Naive B cell (primary cell): ENCODE results near the gene RBMS3. TPM values are rescaled to one million over a fixed set of nuclear protein-coding genes. Genes with fewer than 3 reads are reported as not detected.

ENCODE experiments used
- ATAC-seq, 2 donors: fragments of 150-1000 bp; cut with Tn5 transposase; 2 replicates each; pipeline ENCODE4 v1.10.0; 2021; ENCODE audit warnings: low read depth in 2 of 2, mild to moderate bottlenecking in 2 of 2, moderate library complexity in 2 of 2
- DNase-seq: peaks from one replicate; pipeline ENCODE4 v3.0.0; 2022
- H3K27ac Mint-ChIP-seq, 6 donors: one replicate each; pipeline ENCODE4 v1.8.0; 2020 to 2022; ENCODE audit warnings: mild to moderate bottlenecking in 6 of 6, mixed read lengths in 6 of 6, moderate library complexity in 5 of 6, inconsistent platforms in 2 of 6
- H3K27me3 Mint-ChIP-seq, 3 donors: one replicate each; pipeline ENCODE4 v1.8.0; 2021 to 2022; ENCODE audit warnings: mixed read lengths in 3 of 3, mild to moderate bottlenecking in 1 of 3
- H3K36me3 Mint-ChIP-seq, 2 donors: one replicate each; pipeline ENCODE4 v1.8.0; 2020 to 2022; ENCODE audit warnings: mixed read lengths in 2 of 2, inconsistent platforms in 1 of 2, mild to moderate bottlenecking in 1 of 2
- H3K4me1 Mint-ChIP-seq, 3 donors: one replicate each; pipeline ENCODE4 v1.8.0; 2020 to 2022; ENCODE audit warnings: mixed read lengths in 3 of 3, inconsistent platforms in 1 of 3, mild to moderate bottlenecking in 1 of 3, moderate library complexity in 1 of 3
- H3K4me3 Mint-ChIP-seq, 8 donors: one replicate each; pipeline ENCODE4 v1.8.0; 2020 to 2022; ENCODE audit warnings: mild to moderate bottlenecking in 8 of 8, mixed read lengths in 8 of 8, moderate library complexity in 8 of 8, inconsistent platforms in 2 of 8
- H3K9me3 Mint-ChIP-seq, 7 donors: one replicate each; pipeline ENCODE4 v1.8.0; 2020 to 2022; ENCODE audit warnings: mixed read lengths in 7 of 7, mild to moderate bottlenecking in 5 of 7, inconsistent platforms in 2 of 7, moderate library complexity in 1 of 7
- polyA plus RNA-seq, 6 donors: library from polyadenylated mRNA; unstranded; fragments of 300-500 nt; fragmentation: Illumina TruSeq; gene quantifications; one replicate each; pipeline ENCODE4 v1.2.3, GENCODE V29; 2021; ENCODE audit warnings: low read depth in 6 of 6

RBMS3 gene
- polyA plus RNA-seq, 6 donors from 2014 or later: 0.12 to 1.3 (median 0.45) TPM; not detected in 3

DNA sequence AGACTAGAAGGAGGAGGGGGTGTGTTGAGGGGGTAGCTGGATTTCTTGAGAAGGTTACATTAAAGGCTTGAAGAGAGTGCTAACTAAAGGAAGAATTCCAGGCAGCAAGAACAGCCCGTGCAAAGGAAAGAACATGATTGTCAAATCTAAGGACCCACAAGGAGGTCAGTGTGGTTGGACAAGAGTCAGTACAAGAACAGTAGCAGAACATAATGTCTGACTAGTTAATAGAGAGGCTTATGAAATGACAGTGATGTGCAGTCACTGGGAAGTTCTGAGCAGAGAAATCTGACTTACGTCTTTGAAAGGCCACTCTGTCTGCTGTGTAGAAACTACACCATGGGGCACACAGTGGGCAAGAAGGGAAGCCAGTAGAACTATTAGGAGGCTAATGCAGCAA lies 19.8 kb upstream of the RBMS3 start:
- DNase-seq (no peak), ATAC-seq (no peak)
- Mint-ChIP-seq H3K9me3 (no peaks in the 10 kb centered on the region), H3K4me1 (no peaks in the 10 kb centered on the region), H3K36me3 (no peaks in the 10 kb centered on the region), H3K4me3 (no peak overlapping the region), H3K27me3 (peaks cover 0 to 5% (median 5%) of the 10 kb centered on the region in 3 donors), H3K27ac (no peak overlapping the region)

DNA sequence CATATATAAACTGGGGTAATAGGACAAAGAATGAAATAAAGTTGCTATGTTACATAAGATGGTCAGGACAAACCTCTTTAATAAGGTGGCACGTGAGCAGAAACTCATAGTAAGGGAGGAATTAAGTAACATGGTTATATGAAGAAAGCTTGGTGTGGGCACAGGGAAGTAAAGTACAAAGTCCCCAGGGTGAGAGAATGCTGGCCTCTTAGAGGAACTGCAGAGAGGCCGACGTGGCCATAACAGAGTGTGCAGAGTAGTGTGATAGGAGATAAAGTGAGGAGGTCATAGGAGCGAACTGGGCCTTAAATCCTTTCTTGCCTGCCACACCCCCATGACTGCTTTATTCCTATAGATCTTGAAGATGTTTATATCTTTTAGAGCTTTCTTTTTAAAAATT lies 17.4 kb upstream of the RBMS3 start:
- peaks cover 0 to 5% (median 5%) of the 10 kb centered on the region in 3 donors for H3K27me3 Mint-ChIP-seq
- no peaks in the 10 kb centered on the region for H3K36me3 Mint-ChIP-seq
- no peaks in the 10 kb centered on the region for H3K4me1 Mint-ChIP-seq
- no peak for ATAC-seq
- H3K9me3 Mint-ChIP-seq: no peaks in the 10 kb centered on the region
- no peak for DNase-seq
- no peak overlapping the region for H3K4me3 Mint-ChIP-seq
- no peak overlapping the region for H3K27ac Mint-ChIP-seq

DNA sequence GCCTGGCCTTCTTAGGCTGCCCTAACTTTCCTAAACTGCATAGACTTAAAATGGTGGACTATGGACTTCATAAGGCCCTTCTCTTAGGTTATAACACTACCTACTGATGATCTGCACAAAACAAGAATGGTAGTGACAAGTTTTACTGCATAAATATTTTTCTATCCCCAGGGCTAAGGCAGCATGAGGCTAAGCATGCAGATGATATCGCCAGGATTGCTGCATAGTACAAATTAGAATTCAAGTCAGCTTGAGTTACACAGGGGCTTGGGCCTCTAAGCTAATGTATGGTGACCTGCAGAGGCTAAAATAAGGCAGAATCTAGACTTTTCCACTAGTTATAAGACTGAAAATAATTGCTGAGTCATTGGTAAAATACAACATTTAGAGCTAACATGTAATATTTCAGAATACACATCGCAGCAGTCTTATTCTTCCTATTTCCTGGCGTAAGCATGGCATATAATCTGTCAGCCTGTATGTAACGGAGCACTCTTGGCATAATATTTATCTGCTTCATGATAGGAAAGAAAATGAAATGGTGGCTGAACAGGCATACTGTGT lies 15.3 kb upstream of the RBMS3 start:
- Mint-ChIP-seq H3K4me3 (no peak overlapping the region), H3K4me1 (no peaks in the 10 kb centered on the region), H3K27ac (no peak overlapping the region), H3K36me3 (no peaks in the 10 kb centered on the region), H3K9me3 (no peaks in the 10 kb centered on the region), H3K27me3 (peaks cover 0 to 5% (median 5%) of the 10 kb centered on the region in 3 donors)
- ATAC-seq: no peak
- no peak for DNase-seq

DNA sequence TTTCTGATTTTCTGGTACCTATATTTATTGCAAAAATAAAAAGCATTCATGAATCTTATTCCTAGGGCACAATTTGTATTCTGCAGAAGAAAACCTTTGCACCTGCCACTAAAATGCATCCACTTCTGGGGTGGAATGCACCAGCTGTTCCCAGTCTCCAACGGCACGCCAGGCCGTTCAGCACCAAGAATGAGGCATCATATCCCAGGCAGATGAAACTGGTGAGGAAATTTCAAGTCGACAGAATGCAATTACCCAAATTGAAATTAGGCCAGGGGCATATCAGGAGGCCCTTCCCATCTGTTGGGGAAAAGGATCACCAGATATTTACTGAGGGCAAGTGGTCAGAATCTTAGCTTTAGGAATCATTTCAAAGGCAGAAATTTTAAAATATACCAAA lies 13.6 kb upstream of the RBMS3 start:
- Mint-ChIP-seq H3K27me3 (no peaks in the 10 kb centered on the region), H3K27ac (no peak overlapping the region), H3K36me3 (no peaks in the 10 kb centered on the region), H3K4me1 (no peaks in the 10 kb centered on the region), H3K9me3 (no peaks in the 10 kb centered on the region), H3K4me3 (no peak overlapping the region)
- DNase-seq (no peak), ATAC-seq (no peak)

DNA sequence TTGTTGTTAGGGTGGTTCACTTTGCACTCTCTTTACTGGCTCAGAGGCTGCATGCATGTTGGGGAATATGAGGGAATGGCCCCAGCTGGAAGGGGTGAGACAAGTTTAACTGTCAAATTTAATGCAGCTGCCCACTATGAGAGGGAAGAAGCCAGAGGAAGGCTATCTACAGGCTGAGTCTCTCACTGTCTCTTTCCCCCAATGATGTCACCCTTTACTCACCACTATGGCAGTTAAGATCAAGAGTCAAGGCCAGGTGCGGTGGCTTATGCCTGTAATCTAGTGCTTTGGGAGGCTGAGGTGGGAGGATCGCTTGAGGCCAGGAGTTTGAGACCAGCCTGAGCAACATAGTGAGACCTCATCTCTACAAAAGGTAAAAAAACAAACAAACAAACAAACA lies 12.2 kb upstream of the RBMS3 start:
- H3K27me3 Mint-ChIP-seq: no peaks in the 10 kb centered on the region
- ATAC-seq (no peak), DNase-seq (no peak)
- H3K27ac Mint-ChIP-seq: no peak overlapping the region
- no peaks in the 10 kb centered on the region for H3K4me1 Mint-ChIP-seq
- no peaks in the 10 kb centered on the region for H3K9me3 Mint-ChIP-seq
- no peak overlapping the region for H3K4me3 Mint-ChIP-seq
- H3K36me3 Mint-ChIP-seq: no peaks in the 10 kb centered on the region

DNA sequence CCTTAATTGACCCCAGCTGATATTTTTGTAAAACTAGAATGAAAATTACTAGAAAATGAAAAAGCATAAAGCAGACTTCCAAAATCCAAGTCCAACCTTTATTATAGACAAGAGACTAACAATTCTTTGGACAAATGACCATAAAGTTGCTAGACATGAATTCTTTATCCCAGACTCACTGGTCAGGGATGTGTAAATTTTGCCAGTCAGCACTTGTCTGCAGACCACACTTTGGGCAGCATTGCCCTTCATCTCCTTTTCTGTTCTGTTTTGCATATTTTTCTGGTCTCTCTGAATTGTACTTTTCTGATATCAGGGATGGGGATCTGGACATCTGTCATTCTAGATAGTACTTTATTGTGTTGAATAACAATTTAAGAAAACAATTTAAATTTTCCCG lies 10.1 kb upstream of the RBMS3 start:
- no peaks in the 10 kb centered on the region for H3K4me1 Mint-ChIP-seq
- H3K27ac Mint-ChIP-seq: no peak overlapping the region
- H3K4me3 Mint-ChIP-seq: no peak overlapping the region

DNA sequence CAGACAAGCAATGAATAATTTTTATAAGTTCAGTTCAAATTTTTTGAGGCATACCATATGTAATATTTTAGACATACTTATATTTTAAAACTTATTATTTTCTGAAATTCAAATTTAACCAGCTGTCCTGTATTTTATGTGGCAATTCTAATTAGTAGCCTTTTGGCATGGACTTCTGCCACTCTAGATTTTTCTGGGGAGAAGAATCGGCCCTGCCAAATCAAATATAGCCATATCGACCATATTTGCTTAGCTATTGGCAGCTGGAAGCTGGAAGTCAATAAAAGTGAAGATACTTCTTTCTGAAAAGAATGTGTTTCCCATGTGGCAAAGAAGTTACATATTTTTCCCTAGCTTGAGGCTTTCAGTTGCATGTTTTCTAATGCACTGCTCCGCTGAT lies 9.4 kb upstream of the RBMS3 start:
- Mint-ChIP-seq H3K4me3 (no peak overlapping the region), H3K9me3 (no peaks in the 10 kb centered on the region), H3K27me3 (no peaks in the 10 kb centered on the region), H3K4me1 (no peaks in the 10 kb centered on the region), H3K36me3 (no peaks in the 10 kb centered on the region), H3K27ac (no peak overlapping the region)
- ATAC-seq (no peak), DNase-seq (no peak)

More for the DNA sequence above, 10.1 kb upstream of the RBMS3 start:
- Mint-ChIP-seq H3K36me3 (no peaks in the 10 kb centered on the region), H3K9me3 (no peaks in the 10 kb centered on the region), H3K27me3 (no peaks in the 10 kb centered on the region)
- ATAC-seq (no peak), DNase-seq (no peak)

DNA sequence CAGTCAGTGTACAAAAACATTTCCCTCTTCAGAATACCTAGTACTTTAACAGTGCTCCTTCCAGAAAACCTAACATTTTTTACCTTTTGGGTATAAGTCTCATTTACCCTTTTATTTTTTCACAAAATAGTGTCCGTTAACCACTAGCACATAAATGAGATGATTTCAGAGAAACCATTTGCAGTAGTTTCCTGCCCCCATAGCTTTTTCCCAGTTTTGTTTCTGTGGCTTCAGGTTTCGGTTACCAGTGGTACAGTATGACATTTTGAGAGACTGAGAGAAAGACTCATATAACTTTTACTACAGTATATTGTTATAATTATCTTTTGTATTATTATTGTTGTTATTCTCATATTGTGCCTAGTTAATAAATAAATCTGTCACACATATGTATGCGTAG lies 6.2 kb upstream of the RBMS3 start:
- no peaks in the 10 kb centered on the region for H3K36me3 Mint-ChIP-seq
- no peak overlapping the region for H3K27ac Mint-ChIP-seq
- no peak overlapping the region for H3K4me3 Mint-ChIP-seq
- peaks cover 0 to 1% (median 0%) of the 10 kb centered on the region in 3 donors for H3K4me1 Mint-ChIP-seq
- H3K9me3 Mint-ChIP-seq: no peaks in the 10 kb centered on the region
- ATAC-seq (no peak), DNase-seq (no peak)
- no peaks in the 10 kb centered on the region for H3K27me3 Mint-ChIP-seq

DNA sequence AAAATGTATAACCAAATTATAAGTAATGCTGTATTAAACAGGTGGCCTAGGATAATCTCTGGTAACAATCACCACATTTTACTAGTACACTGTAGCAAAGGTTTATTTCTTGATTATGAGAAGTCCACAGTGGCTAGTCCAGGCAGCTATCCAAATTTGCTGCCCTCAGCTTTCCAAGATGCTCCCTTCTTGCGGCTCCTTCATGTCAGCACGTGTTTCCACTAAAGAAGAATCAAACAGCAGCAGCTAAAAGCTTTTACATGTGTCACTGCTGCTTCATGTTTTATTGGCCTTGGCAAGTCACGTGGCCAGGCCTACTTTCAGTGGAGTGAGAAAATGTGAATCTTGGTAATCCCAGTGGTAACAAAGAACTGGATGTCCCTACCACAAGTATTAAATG lies 5.6 kb upstream of the RBMS3 start:
- Mint-ChIP-seq H3K4me3 (no peak overlapping the region), H3K27ac (no peak overlapping the region), H3K27me3 (no peaks in the 10 kb centered on the region), H3K9me3 (no peaks in the 10 kb centered on the region), H3K4me1 (peaks cover under 1 to 6% (median 1%) of the 10 kb centered on the region in 3 donors), H3K36me3 (no peaks in the 10 kb centered on the region)
- ATAC-seq (no peak), DNase-seq (no peak)

DNA sequence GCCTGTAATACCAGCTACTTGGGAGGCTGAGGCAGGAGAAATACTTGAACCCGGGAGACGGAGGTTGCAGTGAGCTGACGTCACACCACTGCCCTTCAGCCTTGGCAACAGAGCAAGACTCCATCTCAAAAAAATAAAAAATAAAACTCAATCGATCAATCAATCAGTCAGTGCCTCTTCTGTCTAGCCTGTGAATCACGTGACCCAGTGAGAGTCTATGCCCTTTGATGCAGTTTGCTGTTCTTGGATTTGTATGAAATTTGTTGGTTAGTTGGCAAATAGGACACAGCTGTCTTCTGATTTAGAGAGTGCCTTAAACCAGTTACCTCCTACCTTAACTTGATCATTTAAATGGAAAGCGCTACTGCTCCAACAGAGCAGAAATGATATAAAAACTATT lies 3.6 kb upstream of the RBMS3 start:
- no peak for DNase-seq
- Mint-ChIP-seq H3K4me3 (no peak overlapping the region), H3K9me3 (no peaks in the 10 kb centered on the region), H3K4me1 (peaks cover 19 to 26% (median 21%) of the 10 kb centered on the region in 3 donors), H3K27ac (no peak overlapping the region), H3K27me3 (peaks cover 0 to 12% (median 8%) of the 10 kb centered on the region in 3 donors), H3K36me3 (no peaks in the 10 kb centered on the region)
- no peak for ATAC-seq

DNA sequence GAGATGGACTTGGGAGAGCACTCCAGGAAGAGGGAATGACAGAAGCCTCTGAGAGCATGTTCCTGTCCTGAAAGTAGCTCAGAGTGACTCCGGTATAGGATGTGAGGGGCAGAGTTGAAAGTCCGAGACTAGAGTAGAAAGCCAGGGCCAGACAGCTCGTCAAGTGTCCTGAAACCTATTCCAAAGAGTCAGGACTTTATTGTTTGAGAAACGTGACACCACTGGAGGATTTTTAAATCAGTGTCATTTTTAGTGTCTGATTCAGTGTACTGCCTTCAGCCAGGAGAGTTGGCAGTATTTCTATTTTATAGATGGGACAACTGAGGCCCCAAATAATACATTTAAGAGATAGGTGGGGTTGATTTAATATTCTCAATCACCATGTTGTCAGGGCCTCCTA lies 1.6 kb upstream of the RBMS3 start:
- peak overlapping the region in 3 of 6 donors; percentile 0 to 78 (median 13) for H3K27ac Mint-ChIP-seq

DNA sequence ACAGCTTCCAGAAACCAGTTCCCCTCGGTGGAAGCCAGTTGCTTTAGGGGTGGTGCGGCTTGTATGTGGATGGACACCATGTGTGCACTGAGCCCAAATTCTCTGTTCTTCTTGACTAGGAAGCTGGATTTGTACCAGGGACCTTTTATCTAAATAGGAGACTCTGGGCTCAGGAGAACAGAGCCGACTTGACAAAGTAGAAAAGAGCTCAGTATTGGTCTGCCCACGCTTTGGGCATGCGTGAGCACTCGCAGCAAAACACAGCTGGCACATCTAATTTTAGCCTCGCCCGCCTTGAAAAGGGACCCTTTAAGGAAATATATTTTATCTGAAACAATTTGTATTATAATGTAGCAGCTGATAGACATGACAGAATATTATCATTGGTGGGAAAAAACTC lies 1.1 kb upstream of the RBMS3 start:
- Mint-ChIP-seq H3K4me1 (peaks cover 23 to 30% (median 25%) of the 10 kb centered on the region in 3 donors), H3K27ac (peak overlapping the region in 2 of 6 donors; percentile 23 to 29), H3K4me3 (peak overlapping the region in 5 of 8 donors; percentile 51 to 82 (median 77)), H3K27me3 (peaks cover 0 to 14% (median 8%) of the 10 kb centered on the region in 3 donors), H3K9me3 (no peaks in the 10 kb centered on the region), H3K36me3 (no peaks in the 10 kb centered on the region)
- DNase-seq (no peak), ATAC-seq (no peak)

More for the DNA sequence above, 1.6 kb upstream of the RBMS3 start:
- Mint-ChIP-seq H3K4me3 (peak overlapping the region in 3 of 8 donors; percentile 9 to 19 (median 16)), H3K9me3 (no peaks in the 10 kb centered on the region), H3K36me3 (no peaks in the 10 kb centered on the region), H3K27me3 (peaks cover 0 to 14% (median 8%) of the 10 kb centered on the region in 3 donors), H3K4me1 (peaks cover 23 to 30% (median 25%) of the 10 kb centered on the region in 3 donors)
- DNase-seq (no peak), ATAC-seq (no peak)

DNA sequence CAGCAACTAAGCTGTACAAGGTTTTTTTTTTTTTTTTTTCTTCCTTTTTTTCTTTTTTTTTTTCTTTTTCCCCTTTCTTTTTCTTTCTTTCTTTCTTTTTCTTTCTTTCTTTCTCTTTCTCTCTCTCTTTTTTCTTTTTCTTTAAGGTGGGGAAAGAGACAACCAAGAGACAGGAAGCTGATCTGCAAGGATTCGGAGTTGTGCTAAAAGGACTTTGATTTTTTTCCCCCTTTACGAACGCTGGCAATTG lies 148 bp downstream of the RBMS3 start:
- DNase-seq: no peak
- H3K27me3 Mint-ChIP-seq: peaks cover 0 to 14% (median 8%) of the 10 kb centered on the region in 3 donors
- no peaks in the 10 kb centered on the region for H3K9me3 Mint-ChIP-seq
- peak overlapping the region in 5 of 6 donors; percentile 29 to 91 (median 86) for H3K27ac Mint-ChIP-seq
- no peak for ATAC-seq
- H3K4me1 Mint-ChIP-seq: peaks cover 23 to 30% (median 25%) of the 10 kb centered on the region in 3 donors
- no peaks in the 10 kb centered on the region for H3K36me3 Mint-ChIP-seq
- peak overlapping the region; percentile 78 to 94 (median 90) for H3K4me3 Mint-ChIP-seq

DNA sequence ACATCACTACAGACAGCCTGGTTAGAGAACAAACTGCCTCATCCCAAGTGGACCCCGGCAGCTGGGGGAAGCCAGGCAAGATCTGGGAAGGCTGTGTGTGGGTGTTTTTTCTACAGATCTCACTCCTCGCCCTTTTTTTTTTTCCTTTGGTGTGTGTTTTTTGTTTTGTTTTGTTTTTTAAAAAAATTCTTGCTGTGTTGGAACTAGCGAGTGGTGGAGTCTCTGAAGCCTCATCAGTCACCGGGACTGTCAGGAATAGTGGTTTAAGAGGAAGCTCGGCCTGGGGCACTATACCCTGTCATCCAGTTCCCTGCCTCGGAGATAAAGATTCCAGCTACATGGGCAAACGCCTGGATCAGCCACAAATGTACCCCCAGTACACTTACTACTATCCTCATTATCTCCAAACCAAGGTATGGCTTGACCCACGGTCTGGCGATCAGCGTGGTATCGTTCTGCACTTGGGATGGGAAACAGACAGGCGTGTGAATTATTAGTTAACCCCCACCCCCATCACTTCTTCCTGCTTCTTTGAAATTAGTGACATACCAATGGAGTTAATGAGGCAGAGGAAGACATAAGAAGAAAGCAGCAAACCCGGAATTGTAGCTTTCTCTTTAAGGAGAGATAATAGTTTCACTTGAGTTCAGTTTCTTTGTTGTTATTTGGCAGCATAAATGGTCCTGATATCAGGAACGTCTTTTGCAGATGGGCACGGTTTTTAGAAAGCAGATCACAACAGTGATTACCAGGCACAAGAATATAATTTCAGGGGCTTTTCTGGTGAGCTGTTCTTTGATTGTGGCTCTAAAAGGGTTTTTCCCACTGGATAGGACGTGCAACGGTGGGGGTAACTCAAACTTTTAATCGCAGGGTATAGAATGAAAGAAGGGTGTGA lies 722 bp downstream of the RBMS3 start:
- Mint-ChIP-seq H3K4me1 (peaks cover 23 to 30% (median 25%) of the 10 kb centered on the region in 3 donors), H3K36me3 (no peaks in the 10 kb centered on the region), H3K9me3 (no peaks in the 10 kb centered on the region), H3K4me3 (peak overlapping the region; percentile 78 to 94 (median 90)), H3K27ac (peak overlapping the region; percentile 29 to 91 (median 80)), H3K27me3 (peaks cover 0 to 14% (median 8%) of the 10 kb centered on the region in 3 donors)
- peak; percentile 20 to 36 for ATAC-seq
- DNase-seq: no peak
